WTC11 (cell line): ENCODE results near the gene GRM8. TPM values are rescaled to one million over a fixed set of nuclear protein-coding genes. Genes with fewer than 3 reads are reported as not detected.

Source experiments
- ATAC-seq: fragments of 200-7000 bp; cut with Tn5 transposase; 2 replicates; pipeline ENCODE4 v1.10.0; 2021; ENCODE audit warnings: mild to moderate bottlenecking, moderate library complexity
- CTCF ChIA-PET: fragments of 300-600 bp; sonication (Branson Sonifier 250); formaldehyde crosslinking; loops from one replicate; lab custom pipeline; 2021; ENCODE audit warnings: antibody characterized with exemption; lab: Charles Lee
- POLR2A ChIA-PET: fragments of 350-600 bp; sonication (Branson Sonifier 250); formaldehyde crosslinking; loops from one replicate; lab custom pipeline; 2021; ENCODE audit warnings: antibody characterized with exemption; lab: Charles Lee
- DNase-seq: peaks from one replicate; pipeline ENCODE4 v3.0.0; 2021; ENCODE audit warnings: low spot score
- H3K27ac Mint-ChIP-seq: 2 replicates; pipeline ENCODE4 v1.8.0; 2021; ENCODE audit warnings: mixed read lengths
- H3K27me3 Mint-ChIP-seq: 2 replicates; pipeline ENCODE4 v1.8.0; 2021; ENCODE audit warnings: low read depth, mild to moderate bottlenecking, moderate library complexity, mixed read lengths
- H3K36me3 Mint-ChIP-seq: 2 replicates; pipeline ENCODE4 v1.8.0; 2021; ENCODE audit warnings: mixed read lengths
- H3K4me1 Mint-ChIP-seq: 2 replicates; pipeline ENCODE4 v1.8.0; 2022; ENCODE audit warnings: mixed read lengths
- H3K4me3 Mint-ChIP-seq: 2 replicates; pipeline ENCODE4 v1.8.0; 2021; ENCODE audit warnings: mild to moderate bottlenecking, moderate library complexity, mixed read lengths
- H3K9me3 Mint-ChIP-seq: 2 replicates; pipeline ENCODE4 v1.8.0; 2021; ENCODE audit warnings: mixed read lengths
- ARID4B ChIP-seq: sonication (generic); formaldehyde crosslinking; IDR thresholded peaks from 2 replicates; pipeline ENCODE4 v1.8.0; 2023; ENCODE audit warnings: missing genetic modification reagents, mild to moderate bottlenecking, borderline replicate concordance
- ATF1 ChIP-seq: sonication (generic); formaldehyde crosslinking; IDR thresholded peaks from 2 replicates; pipeline ENCODE4 v1.8.1; 2023; ENCODE audit warnings: mild to moderate bottlenecking, moderate library complexity, missing genetic modification reagents
- EMX1 ChIP-seq: fragments of 250-450 bp; sonication (Bioruptor Pico); IDR thresholded peaks from 2 replicates; pipeline ENCODE4 v1.8.0; 2021; ENCODE audit warnings: mild to moderate bottlenecking
- FOXK1 ChIP-seq: sonication (generic); formaldehyde crosslinking; IDR thresholded peaks from 2 replicates; pipeline ENCODE4 v1.8.0; 2022; ENCODE audit warnings: mild to moderate bottlenecking, moderate library complexity, missing genetic modification reagents
- GRHL2 ChIP-seq: fragments of 250-450 bp; sonication (Bioruptor Pico); IDR thresholded peaks from 2 replicates; pipeline ENCODE4 v1.8.0; 2022; ENCODE audit warnings: mild to moderate bottlenecking, moderate library complexity; ENCODE audit not compliant: insufficient replicate concordance, severe bottlenecking
- IRF1 ChIP-seq: sonication (generic); formaldehyde crosslinking; IDR thresholded peaks from 2 replicates; pipeline ENCODE4 v1.8.0; 2023; ENCODE audit warnings: missing genetic modification reagents
- IRF2 ChIP-seq: sonication (generic); formaldehyde crosslinking; IDR thresholded peaks from 2 replicates; pipeline ENCODE4 v1.8.0; 2022; ENCODE audit warnings: low read depth, missing genetic modification reagents, borderline replicate concordance
- KAT7 ChIP-seq: sonication (generic); formaldehyde crosslinking; IDR thresholded peaks from 2 replicates; pipeline ENCODE4 v1.8.1; 2023; ENCODE audit warnings: missing genetic modification reagents, mild to moderate bottlenecking, borderline replicate concordance
- NFATC4 ChIP-seq: fragments of 250-450 bp; sonication (Bioruptor Pico); IDR thresholded peaks from 2 replicates; pipeline ENCODE4 v1.9.0; 2021; ENCODE audit warnings: mild to moderate bottlenecking
- NFE2L1 ChIP-seq: sonication (generic); formaldehyde crosslinking; IDR thresholded peaks from 2 replicates; pipeline ENCODE4 v1.8.1; 2023; ENCODE audit warnings: missing genetic modification reagents
- NR2C2 ChIP-seq: sonication (generic); formaldehyde crosslinking; IDR thresholded peaks from 2 replicates; pipeline ENCODE4 v1.8.0; 2022; ENCODE audit warnings: mild to moderate bottlenecking, missing genetic modification reagents
- OVOL2 ChIP-seq: fragments of 250-450 bp; sonication (Bioruptor Pico); IDR thresholded peaks from 2 replicates; pipeline ENCODE4 v1.9.0; 2021; ENCODE audit warnings: mild to moderate bottlenecking, borderline replicate concordance
- USF2 ChIP-seq: sonication (generic); formaldehyde crosslinking; IDR thresholded peaks from 2 replicates; pipeline ENCODE4 v1.8.1; 2023; ENCODE audit warnings: mild to moderate bottlenecking, missing genetic modification reagents, moderate library complexity
- ZNF281 ChIP-seq: sonication (generic); formaldehyde crosslinking; IDR thresholded peaks from 2 replicates; pipeline ENCODE4 v1.8.0; 2023; ENCODE audit warnings: mild to moderate bottlenecking, missing genetic modification reagents
- ZNF416 ChIP-seq: fragments of 250-450 bp; sonication (Bioruptor Pico); IDR thresholded peaks from 2 replicates; pipeline ENCODE4 v1.9.0; 2021; ENCODE audit warnings: mild to moderate bottlenecking, inconsistent platforms
- ZNF423 ChIP-seq: fragments of 250-450 bp; sonication (Bioruptor Pico); IDR thresholded peaks from 2 replicates; pipeline ENCODE4 v2.1.2; 2022; ENCODE audit warnings: mild to moderate bottlenecking, moderate library complexity
- ZNF532 ChIP-seq: fragments of 250-450 bp; sonication (Bioruptor Pico); IDR thresholded peaks from 2 replicates; pipeline ENCODE4 v1.9.0; 2021; ENCODE audit warnings: mild to moderate bottlenecking, borderline replicate concordance
- total RNA-seq: library from RNA; stranded (reverse); gene quantifications from 3 replicates; pipeline ENCODE4 v1.2.3, GENCODE V29; 2021

Gene GRM8
- total RNA-seq, 1 experiment from 2014 or later: 2.3 TPM

GRCh38 chr7:126820925-126821324 lies 431.8 kb downstream of the GRM8 start:
- H3K27ac Mint-ChIP-seq: no peak overlapping the region
- H3K36me3 Mint-ChIP-seq: no peaks in the 10 kb centered on the region
- POLR2A ChIA-PET: no interaction called here
- peaks cover 2% of the 10 kb centered on the region; the same call in 1 of the 2 replicates for H3K27me3 Mint-ChIP-seq
- H3K4me1 Mint-ChIP-seq: no peaks in the 10 kb centered on the region
- ATAC-seq (no peak), DNase-seq (no peak)
- H3K9me3 Mint-ChIP-seq: 0 out of 2 replicates have a peak, but pooled peaks cover 3% of the 10 kb centered on the region
- CTCF ChIA-PET: no interaction called here
- no peak overlapping the region for H3K4me3 Mint-ChIP-seq
- TF ChIP-seq IRF1: no peak
- no peak for TF ChIP-seq NR2C2 (CRISPR knock-in tag)
- TF ChIP-seq FOXK1 (CRISPR knock-in tag): no peak
- TF ChIP-seq ZNF532 (CRISPR knock-in tag): no peak
- no peak for TF ChIP-seq KAT7
- TF ChIP-seq ARID4B (CRISPR knock-in tag): no peak
- no peak for TF ChIP-seq NFATC4 (CRISPR knock-in tag)
- no peak for TF ChIP-seq EMX1 (CRISPR knock-in tag)
- TF ChIP-seq ZNF423 (CRISPR knock-in tag): no peak
- TF ChIP-seq USF2 (CRISPR knock-in tag): no peak

- DNase-seq (no peak), ATAC-seq (no peak)
- POLR2A ChIA-PET: no interaction called here
- Mint-ChIP-seq H3K27ac (no peak overlapping the region), H3K27me3 (peaks cover 2% of the 10 kb centered on the region; the same call in 1 of the 2 replicates), H3K4me3 (no peak overlapping the region), H3K9me3 (0 out of 2 replicates have a peak, but pooled peaks cover 3% of the 10 kb centered on the region), H3K36me3 (no peaks in the 10 kb centered on the region), H3K4me1 (no peaks in the 10 kb centered on the region)
- CTCF ChIA-PET: no interaction called here
- no peak for TF ChIP-seq KAT7
- no peak for TF ChIP-seq OVOL2 (CRISPR knock-in tag)
- TF ChIP-seq, all 79 proteins: peak for 0
Measured at GRCh38 chr7:126819197-126819484, 433.6 kb downstream of the GRM8 start.

- H3K36me3 Mint-ChIP-seq: no peaks in the 10 kb centered on the region
- ATAC-seq (no peak; the same call in 1 of the 2 replicates), DNase-seq (no peak)
- H3K27me3 Mint-ChIP-seq: peaks cover 2% of the 10 kb centered on the region; the same call in 1 of the 2 replicates
- no peaks in the 10 kb centered on the region for H3K4me1 Mint-ChIP-seq
- H3K27ac Mint-ChIP-seq: no peak overlapping the region
- H3K4me3 Mint-ChIP-seq: no peak overlapping the region
- POLR2A ChIA-PET: no interaction called here
- CTCF ChIA-PET: no interaction called here
- 0 out of 2 replicates have a peak, but pooled peaks cover 3% of the 10 kb centered on the region for H3K9me3 Mint-ChIP-seq
- TF ChIP-seq IRF2: no peak
- TF ChIP-seq ZNF281: no peak
- no peak for TF ChIP-seq ATF1 (CRISPR knock-in tag)
- no peak for TF ChIP-seq NR2C2 (CRISPR knock-in tag)
- no peak for TF ChIP-seq NFE2L1
- no peak for TF ChIP-seq ZNF416
- TF ChIP-seq GRHL2 (CRISPR knock-in tag): no peak
- no peak for TF ChIP-seq IRF1
Measured at GRCh38 chr7:126818393-126819196, 434.1 kb downstream of the GRM8 start.
